Glutamatergic neuron (in vitro differentiated cells): ENCODE measurements around the gene KIAA0753. TPM values are rescaled to one million over a fixed set of nuclear protein-coding genes. Genes with fewer than 3 reads are reported as not detected.

Experiments
- DNase-seq: peaks from one replicate; pipeline ENCODE4 v3.0.0; 2022
- H3K27ac Mint-ChIP-seq: one replicate; pipeline ENCODE4 v1.8.0; 2020; ENCODE audit warnings: mild to moderate bottlenecking, mixed read lengths, inconsistent platforms; ENCODE audit not compliant: unreplicated experiment
- H3K27me3 Mint-ChIP-seq: one replicate; pipeline ENCODE4 v1.8.0; 2020; ENCODE audit warnings: mild to moderate bottlenecking, moderate library complexity, mixed read lengths, inconsistent platforms; ENCODE audit not compliant: unreplicated experiment
- H3K36me3 Mint-ChIP-seq: one replicate; pipeline ENCODE4 v1.8.0; 2020; ENCODE audit warnings: mild to moderate bottlenecking, mixed read lengths, inconsistent platforms; ENCODE audit not compliant: unreplicated experiment
- H3K4me1 Mint-ChIP-seq: one replicate; pipeline ENCODE4 v1.8.0; 2020; ENCODE audit warnings: mild to moderate bottlenecking, low read depth, mixed read lengths, inconsistent platforms; ENCODE audit not compliant: unreplicated experiment
- H3K4me3 Mint-ChIP-seq: one replicate; pipeline ENCODE4 v1.8.0; 2020; ENCODE audit warnings: mild to moderate bottlenecking, mixed read lengths, inconsistent platforms; ENCODE audit not compliant: unreplicated experiment
- H3K9me3 Mint-ChIP-seq: one replicate; pipeline ENCODE4 v1.8.0; 2020; ENCODE audit warnings: mild to moderate bottlenecking, moderate library complexity, mixed read lengths, inconsistent platforms; ENCODE audit not compliant: unreplicated experiment
- total RNA-seq: library from RNA; stranded (reverse); fragmentation: NEBNext Ultra II Directional; extraction: Animal tissue kit (Norgen Biotek cat#: 25700); gene quantifications from one replicate; pipeline ENCODE4 v1.2.1, GENCODE V29; 2021; ENCODE audit not compliant: unreplicated experiment
- TF ChIP-seq, protein P1 (sequence below): fragments of 200-600 bp; sonication (generic); IDR thresholded peaks from one replicate; pipeline ENCODE4 v1.5.0; 2021; ENCODE audit not compliant: partially characterized antibody, unreplicated experiment

The KIAA0753 gene
- total RNA-seq, 1 donor from 2014 or later = 25.6 TPM

DNA sequence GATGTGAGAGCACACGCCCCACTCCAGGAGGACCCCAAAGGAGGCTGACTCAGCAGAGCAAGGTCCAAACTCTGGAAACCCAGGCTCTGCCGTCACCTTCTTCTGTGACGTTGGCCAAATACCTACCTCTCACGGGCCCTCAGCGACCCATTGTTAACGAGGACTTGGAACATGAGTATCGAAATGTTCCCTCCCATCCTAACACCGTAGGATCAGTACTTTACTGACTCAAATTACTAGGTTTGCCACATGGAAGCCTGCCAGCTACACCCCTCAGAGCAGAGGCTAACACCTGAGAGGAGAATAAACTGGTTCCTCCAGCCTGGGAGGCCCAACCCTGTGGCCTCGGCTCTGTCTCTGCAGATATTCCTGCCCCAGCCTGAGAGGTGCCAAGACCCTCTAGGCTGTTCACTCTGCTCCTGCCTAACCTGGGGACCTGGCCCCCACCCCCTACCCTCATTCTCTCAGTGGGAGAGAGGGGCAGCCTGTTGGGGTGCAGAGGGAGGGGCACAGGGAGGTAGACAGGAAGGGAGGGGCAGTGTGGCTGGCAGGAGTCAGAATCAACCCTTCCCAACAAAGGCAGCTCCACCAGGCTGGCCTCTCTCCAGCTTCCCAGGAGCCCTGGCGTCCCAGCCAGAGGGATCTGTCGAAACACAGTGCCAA lies 88.5 kb downstream of the KIAA0753 start:
- H3K27ac Mint-ChIP-seq = no peak overlapping the region
- peaks cover 3% of the 10 kb centered on the region for H3K9me3 Mint-ChIP-seq
- DNase-seq = no peak
- no peak overlapping the region for H3K4me3 Mint-ChIP-seq
- TF ChIP-seq, protein P1, sequence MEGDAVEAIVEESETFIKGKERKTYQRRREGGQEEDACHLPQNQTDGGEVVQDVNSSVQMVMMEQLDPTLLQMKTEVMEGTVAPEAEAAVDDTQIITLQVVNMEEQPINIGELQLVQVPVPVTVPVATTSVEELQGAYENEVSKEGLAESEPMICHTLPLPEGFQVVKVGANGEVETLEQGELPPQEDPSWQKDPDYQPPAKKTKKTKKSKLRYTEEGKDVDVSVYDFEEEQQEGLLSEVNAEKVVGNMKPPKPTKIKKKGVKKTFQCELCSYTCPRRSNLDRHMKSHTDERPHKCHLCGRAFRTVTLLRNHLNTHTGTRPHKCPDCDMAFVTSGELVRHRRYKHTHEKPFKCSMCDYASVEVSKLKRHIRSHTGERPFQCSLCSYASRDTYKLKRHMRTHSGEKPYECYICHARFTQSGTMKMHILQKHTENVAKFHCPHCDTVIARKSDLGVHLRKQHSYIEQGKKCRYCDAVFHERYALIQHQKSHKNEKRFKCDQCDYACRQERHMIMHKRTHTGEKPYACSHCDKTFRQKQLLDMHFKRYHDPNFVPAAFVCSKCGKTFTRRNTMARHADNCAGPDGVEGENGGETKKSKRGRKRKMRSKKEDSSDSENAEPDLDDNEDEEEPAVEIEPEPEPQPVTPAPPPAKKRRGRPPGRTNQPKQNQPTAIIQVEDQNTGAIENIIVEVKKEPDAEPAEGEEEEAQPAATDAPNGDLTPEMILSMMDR = no peak
- H3K36me3 Mint-ChIP-seq = no peaks in the 10 kb centered on the region
- peaks cover 16% of the 10 kb centered on the region for H3K27me3 Mint-ChIP-seq
- peaks cover 9% of the 10 kb centered on the region for H3K4me1 Mint-ChIP-seq

DNA sequence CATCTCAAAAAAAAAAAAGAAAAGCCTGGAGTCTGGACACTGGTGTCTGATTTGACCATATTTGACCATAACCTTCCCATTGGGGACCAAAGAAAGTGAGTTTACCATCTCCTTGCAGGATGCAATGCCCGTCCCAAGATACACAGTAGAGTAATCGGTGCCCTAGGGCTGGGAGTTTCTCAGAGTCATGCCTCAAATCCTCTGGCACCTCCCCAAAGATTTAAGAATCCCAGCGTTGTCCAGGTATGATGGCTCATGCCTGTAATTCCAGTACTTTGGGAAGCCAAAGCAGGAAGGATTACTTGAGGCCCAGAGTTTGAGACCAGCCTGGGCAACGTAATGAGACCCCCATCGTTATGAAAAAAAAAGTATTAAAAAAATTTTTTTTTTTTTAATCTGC lies 89.2 kb downstream of the KIAA0753 start:
- Mint-ChIP-seq H3K9me3 (peaks cover 3% of the 10 kb centered on the region), H3K36me3 (no peaks in the 10 kb centered on the region), H3K4me1 (peaks cover 9% of the 10 kb centered on the region), H3K27me3 (peaks cover 11% of the 10 kb centered on the region), H3K4me3 (no peak overlapping the region), H3K27ac (no peak overlapping the region)
- no peak for DNase-seq
- TF ChIP-seq, protein P1 = no peak

DNA sequence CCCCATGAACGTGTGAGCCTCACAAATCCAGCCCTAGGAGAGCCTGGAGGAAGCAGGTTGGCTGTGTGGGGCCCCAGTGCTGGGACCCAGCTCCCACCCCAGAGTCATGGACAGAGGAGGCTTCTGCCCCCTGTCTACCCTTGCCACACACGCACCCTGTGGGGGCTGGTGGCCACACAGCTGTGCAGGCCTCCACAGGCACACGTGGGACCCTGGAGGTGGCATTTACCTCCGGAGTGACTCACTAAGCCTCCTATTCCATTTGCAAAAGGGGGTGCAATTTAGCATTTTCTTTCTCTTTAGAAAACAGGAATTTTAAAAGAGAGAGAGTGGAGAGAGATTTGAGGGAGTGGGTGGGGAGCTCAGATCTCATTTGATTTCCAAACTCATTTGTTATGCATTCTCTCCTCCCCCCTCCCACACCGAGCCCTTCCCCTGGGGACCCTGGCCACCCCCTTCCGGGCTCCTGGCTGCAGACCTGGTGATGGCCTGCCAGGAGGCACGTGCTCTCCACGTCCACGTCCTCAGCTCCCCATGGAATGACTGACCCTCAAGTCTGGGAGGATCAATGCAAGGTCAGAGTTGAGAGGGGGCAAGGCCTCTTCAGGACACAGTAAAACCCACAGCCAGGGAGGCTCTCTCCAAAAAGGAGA lies 91.0 kb downstream of the KIAA0753 start:
- no peak for DNase-seq
- Mint-ChIP-seq H3K27me3 (peaks cover 14% of the 10 kb centered on the region), H3K9me3 (peaks cover 6% of the 10 kb centered on the region), H3K4me1 (peaks cover 10% of the 10 kb centered on the region), H3K4me3 (no peak overlapping the region), H3K27ac (no peak overlapping the region), H3K36me3 (no peaks in the 10 kb centered on the region)
- TF ChIP-seq, protein P1 = no peak

DNA sequence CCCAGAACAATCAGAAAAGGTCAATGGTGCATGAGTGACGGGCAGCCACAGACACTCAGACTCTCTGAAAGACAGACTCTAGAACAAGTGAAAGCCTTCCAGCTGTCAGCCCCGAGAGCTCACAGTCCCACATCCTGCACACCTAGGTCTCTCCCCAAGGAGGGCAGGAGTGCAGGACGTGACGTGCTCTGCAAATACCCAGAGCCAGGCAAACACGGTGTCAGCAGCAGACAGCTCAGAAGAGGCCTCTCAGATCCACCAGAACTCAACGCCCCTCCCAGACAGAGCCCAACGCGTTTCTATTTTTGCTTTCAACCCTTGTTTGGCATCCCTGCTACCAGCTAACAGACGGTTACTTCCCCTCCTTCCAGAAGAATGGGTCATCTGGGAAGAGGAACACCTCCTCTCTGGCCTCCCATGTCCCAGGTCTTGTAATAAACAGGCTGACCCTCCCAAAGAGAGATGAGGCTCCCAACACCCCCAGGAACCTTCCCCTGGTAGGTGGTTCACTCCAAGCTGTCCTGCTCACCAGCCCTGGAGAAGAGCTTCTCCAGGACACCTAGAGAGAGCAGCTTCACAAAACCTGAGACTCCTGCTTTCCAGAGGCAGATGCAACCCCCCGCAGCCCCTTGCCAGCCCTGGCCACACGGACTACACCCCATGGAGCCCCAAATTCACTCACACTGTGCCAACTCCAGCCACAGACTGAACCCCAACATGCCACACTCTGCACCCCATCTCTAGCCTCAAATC lies 91.8 kb downstream of the KIAA0753 start:
- H3K9me3 Mint-ChIP-seq = peaks cover 5% of the 10 kb centered on the region
- H3K27ac Mint-ChIP-seq = no peak overlapping the region
- H3K27me3 Mint-ChIP-seq = peaks cover 13% of the 10 kb centered on the region
- no peak for DNase-seq
- no peaks in the 10 kb centered on the region for H3K36me3 Mint-ChIP-seq
- TF ChIP-seq, protein P1 = no peak
- peaks cover 11% of the 10 kb centered on the region for H3K4me1 Mint-ChIP-seq
- no peak overlapping the region for H3K4me3 Mint-ChIP-seq
